Liver (tissue), 3 donors: Measurements from ENCODE around the gene DGKQ.

Experiments
- FOXA2 ChIP-seq: IDR thresholded peaks from 2 replicates; pipeline ENCODE4 v1.6.1; 2016; ENCODE audit warnings: antibody characterized with exemption
- GABPA ChIP-seq, 2 donors: IDR thresholded peaks in 1 of 2; conservative IDR thresholded peaks in 1 of 2; 2 replicates each; pipeline ENCODE4 v1.6.1; 2016; ENCODE audit warnings: antibody characterized with exemption in 2 of 2, mild to moderate bottlenecking in 1 of 2, moderate library complexity in 1 of 2
- RAD21 ChIP-seq, 2 donors: IDR thresholded peaks; 2 replicates each; pipeline ENCODE4 v1.6.1; 2016; ENCODE audit warnings: antibody characterized with exemption in 2 of 2, mild to moderate bottlenecking in 2 of 2
- RXRA ChIP-seq, 2 donors: IDR thresholded peaks; 2 replicates each; pipeline ENCODE4 v1.6.1; 2017 to 2018; ENCODE audit warnings: antibody characterized with exemption in 2 of 2, mild to moderate bottlenecking in 1 of 2
- TAF1 ChIP-seq: conservative IDR thresholded peaks from 2 replicates; pipeline ENCODE4 v1.6.1; 2016; ENCODE audit warnings: antibody characterized with exemption, mild to moderate bottlenecking
- YY1 ChIP-seq: IDR thresholded peaks from 2 replicates; pipeline ENCODE4 v1.6.1; 2016; ENCODE audit warnings: antibody characterized with exemption, mild to moderate bottlenecking
- TF ChIP-seq, protein P1 (sequence below): fragments of 150-350 bp; IDR thresholded peaks from 2 replicates; pipeline ENCODE4 v1.5.1; 2017; ENCODE audit warnings: improper control_type of control experiment, low read depth, low read length; ENCODE audit not compliant: missing input control
- TF ChIP-seq, protein P2 (sequence below): IDR thresholded peaks from 2 replicates; pipeline ENCODE4 v1.6.1; 2016; ENCODE audit warnings: antibody characterized with exemption, mild to moderate bottlenecking
- TF ChIP-seq, protein P3 (sequence below): IDR thresholded peaks from 2 replicates; pipeline ENCODE4 v1.6.1; 2016; ENCODE audit warnings: antibody characterized with exemption
- TF ChIP-seq, protein P4 (sequence below): IDR thresholded peaks from 2 replicates; pipeline ENCODE4 v1.6.1; 2016; ENCODE audit warnings: antibody characterized with exemption
- donor health status: healthy.
- donor health status: healthy.

DNA sequence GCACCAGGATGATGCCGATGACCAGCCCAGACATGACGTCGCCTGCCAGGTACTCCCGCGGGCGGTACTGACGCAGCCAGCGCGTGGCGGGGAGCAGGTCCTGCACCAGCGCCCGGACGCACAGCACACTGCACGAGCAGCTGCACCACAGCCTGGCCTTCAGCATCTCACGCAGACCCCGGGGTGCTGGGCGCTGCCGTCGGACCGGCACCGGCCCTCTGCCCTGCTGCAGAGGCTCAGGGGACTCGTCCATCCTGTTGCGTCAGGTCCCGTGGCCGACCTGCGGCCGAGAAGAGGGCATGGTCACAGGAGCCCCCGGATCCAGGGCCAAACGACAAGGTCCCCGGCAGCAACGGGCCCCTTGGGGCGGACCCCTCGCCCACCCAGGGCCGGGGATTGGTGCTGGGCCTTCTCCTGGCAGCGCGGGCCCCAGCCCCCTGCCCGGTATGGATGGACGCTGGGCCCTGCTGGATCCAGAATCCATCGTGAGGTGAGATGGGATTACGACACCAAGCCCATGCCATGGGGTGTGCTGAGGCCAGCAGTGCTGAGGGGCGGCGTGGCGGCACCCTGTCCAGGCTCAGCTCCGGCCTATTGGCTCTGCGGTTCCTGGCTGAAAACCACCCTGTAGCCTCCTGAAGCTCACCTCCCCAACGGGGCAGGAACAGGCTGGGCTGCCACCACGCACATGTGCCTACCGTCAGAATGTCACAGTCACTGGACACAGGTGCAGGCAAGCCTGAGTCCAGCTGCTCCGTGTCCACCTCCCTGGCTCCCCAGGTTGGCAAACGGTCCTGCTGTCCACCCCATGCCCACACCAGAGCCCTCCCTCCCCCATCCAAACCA, 18.3 kb upstream of the DGKQ start:
- TF ChIP-seq RAD21 (IDR thresholded peaks at IDR 0.05) (no peak), RXRA (IDR thresholded peaks at IDR 0.05) (no peak), TAF1 (no peak), FOXA2 (no peak), GABPA (IDR thresholded peaks at IDR 0.05 in 1 of 2, conservative IDR thresholded peaks at IDR 0.05 in 1 of 2) (no peak), YY1 (no peak)
- TF ChIP-seq, protein P1, sequence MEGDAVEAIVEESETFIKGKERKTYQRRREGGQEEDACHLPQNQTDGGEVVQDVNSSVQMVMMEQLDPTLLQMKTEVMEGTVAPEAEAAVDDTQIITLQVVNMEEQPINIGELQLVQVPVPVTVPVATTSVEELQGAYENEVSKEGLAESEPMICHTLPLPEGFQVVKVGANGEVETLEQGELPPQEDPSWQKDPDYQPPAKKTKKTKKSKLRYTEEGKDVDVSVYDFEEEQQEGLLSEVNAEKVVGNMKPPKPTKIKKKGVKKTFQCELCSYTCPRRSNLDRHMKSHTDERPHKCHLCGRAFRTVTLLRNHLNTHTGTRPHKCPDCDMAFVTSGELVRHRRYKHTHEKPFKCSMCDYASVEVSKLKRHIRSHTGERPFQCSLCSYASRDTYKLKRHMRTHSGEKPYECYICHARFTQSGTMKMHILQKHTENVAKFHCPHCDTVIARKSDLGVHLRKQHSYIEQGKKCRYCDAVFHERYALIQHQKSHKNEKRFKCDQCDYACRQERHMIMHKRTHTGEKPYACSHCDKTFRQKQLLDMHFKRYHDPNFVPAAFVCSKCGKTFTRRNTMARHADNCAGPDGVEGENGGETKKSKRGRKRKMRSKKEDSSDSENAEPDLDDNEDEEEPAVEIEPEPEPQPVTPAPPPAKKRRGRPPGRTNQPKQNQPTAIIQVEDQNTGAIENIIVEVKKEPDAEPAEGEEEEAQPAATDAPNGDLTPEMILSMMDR: no peak
- TF ChIP-seq, protein P2, sequence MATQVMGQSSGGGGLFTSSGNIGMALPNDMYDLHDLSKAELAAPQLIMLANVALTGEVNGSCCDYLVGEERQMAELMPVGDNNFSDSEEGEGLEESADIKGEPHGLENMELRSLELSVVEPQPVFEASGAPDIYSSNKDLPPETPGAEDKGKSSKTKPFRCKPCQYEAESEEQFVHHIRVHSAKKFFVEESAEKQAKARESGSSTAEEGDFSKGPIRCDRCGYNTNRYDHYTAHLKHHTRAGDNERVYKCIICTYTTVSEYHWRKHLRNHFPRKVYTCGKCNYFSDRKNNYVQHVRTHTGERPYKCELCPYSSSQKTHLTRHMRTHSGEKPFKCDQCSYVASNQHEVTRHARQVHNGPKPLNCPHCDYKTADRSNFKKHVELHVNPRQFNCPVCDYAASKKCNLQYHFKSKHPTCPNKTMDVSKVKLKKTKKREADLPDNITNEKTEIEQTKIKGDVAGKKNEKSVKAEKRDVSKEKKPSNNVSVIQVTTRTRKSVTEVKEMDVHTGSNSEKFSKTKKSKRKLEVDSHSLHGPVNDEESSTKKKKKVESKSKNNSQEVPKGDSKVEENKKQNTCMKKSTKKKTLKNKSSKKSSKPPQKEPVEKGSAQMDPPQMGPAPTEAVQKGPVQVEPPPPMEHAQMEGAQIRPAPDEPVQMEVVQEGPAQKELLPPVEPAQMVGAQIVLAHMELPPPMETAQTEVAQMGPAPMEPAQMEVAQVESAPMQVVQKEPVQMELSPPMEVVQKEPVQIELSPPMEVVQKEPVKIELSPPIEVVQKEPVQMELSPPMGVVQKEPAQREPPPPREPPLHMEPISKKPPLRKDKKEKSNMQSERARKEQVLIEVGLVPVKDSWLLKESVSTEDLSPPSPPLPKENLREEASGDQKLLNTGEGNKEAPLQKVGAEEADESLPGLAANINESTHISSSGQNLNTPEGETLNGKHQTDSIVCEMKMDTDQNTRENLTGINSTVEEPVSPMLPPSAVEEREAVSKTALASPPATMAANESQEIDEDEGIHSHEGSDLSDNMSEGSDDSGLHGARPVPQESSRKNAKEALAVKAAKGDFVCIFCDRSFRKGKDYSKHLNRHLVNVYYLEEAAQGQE: no peak
- TF ChIP-seq, protein P3, sequence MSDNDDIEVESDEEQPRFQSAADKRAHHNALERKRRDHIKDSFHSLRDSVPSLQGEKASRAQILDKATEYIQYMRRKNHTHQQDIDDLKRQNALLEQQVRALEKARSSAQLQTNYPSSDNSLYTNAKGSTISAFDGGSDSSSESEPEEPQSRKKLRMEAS: no peak
- TF ChIP-seq, protein P4, sequence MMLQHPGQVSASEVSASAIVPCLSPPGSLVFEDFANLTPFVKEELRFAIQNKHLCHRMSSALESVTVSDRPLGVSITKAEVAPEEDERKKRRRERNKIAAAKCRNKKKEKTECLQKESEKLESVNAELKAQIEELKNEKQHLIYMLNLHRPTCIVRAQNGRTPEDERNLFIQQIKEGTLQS: no peak
